PC-3 (cell line): ENCODE results near the gene LSR.

ENCODE experiments used
- EZH2 ChIP-seq: fragments of 300-600 bp; sonication (generic); IDR thresholded peaks from one replicate; pipeline ENCODE4 v1.6.1; 2017; ENCODE audit warnings: antibody characterized with exemption, mild to moderate bottlenecking, low read length; ENCODE audit not compliant: unreplicated experiment
- EZH2phosphoT487 ChIP-seq: fragments of 300-600 bp; sonication (generic); IDR thresholded peaks from 2 replicates; pipeline ENCODE4 v1.6.1; 2018; ENCODE audit warnings: mild to moderate bottlenecking, antibody characterized with exemption, low read length, borderline replicate concordance
- TF ChIP-seq, protein P1 (sequence below): fragments of 300-600 bp; sonication (generic); conservative IDR thresholded peaks from 2 replicates; pipeline ENCODE4 v1.5.1; 2017; ENCODE audit warnings: antibody characterized with exemption, low read depth, mild to moderate bottlenecking, low read length

DNA sequence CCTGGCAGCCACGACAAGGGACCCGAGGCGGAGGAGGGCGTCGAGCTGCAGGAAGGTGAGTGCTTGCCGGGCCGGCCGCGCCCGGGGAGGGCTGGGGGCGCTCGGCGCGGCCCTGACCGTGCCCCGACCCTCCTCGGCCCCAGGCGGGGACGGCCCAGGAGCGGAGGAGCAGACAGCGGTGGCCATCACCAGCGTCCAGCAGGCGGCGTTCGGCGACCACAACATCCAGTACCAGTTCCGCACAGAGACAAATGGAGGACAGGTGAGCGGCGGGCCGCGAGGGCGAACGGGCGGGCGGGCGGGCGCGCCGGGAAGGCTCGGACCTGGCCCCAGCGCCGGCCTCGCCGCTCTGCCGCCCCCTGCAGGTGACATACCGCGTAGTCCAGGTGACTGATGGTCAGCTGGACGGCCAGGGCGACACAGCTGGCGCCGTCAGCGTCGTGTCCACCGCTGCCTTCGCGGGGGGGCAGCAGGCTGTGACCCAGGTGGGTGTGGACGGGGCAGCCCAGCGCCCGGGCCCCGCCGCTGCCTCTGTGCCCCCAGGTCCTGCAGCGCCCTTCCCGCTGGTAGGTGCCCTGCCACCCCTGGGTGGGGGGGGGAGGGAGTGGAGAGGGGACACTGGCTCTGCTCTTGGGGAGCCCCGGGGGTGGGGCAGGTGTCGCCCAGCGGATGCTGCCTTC lies 20.8 kb downstream of the LSR start:
- TF ChIP-seq EZH2 = no peak
- TF ChIP-seq, protein P1, sequence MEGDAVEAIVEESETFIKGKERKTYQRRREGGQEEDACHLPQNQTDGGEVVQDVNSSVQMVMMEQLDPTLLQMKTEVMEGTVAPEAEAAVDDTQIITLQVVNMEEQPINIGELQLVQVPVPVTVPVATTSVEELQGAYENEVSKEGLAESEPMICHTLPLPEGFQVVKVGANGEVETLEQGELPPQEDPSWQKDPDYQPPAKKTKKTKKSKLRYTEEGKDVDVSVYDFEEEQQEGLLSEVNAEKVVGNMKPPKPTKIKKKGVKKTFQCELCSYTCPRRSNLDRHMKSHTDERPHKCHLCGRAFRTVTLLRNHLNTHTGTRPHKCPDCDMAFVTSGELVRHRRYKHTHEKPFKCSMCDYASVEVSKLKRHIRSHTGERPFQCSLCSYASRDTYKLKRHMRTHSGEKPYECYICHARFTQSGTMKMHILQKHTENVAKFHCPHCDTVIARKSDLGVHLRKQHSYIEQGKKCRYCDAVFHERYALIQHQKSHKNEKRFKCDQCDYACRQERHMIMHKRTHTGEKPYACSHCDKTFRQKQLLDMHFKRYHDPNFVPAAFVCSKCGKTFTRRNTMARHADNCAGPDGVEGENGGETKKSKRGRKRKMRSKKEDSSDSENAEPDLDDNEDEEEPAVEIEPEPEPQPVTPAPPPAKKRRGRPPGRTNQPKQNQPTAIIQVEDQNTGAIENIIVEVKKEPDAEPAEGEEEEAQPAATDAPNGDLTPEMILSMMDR = peak; percentile 43
- no peak for TF ChIP-seq EZH2phosphoT487
